NB4 (cell line): Measurements from ENCODE around the gene PPAT.

ENCODE experiments used
- POLR2A ChIP-seq: IDR thresholded peaks from 2 replicates; pipeline ENCODE4 v1.6.1; 2011; ENCODE audit warnings: mild to moderate bottlenecking; ENCODE audit not compliant: insufficient read length; ENCODE audit errors: extremely low read depth
- TF ChIP-seq, protein P1 (sequence below): IDR thresholded peaks from one replicate; pipeline ENCODE4 v1.5.1; 2012; ENCODE audit warnings: low read depth, low read length

- no peak for TF ChIP-seq POLR2A
- TF ChIP-seq, protein P1, sequence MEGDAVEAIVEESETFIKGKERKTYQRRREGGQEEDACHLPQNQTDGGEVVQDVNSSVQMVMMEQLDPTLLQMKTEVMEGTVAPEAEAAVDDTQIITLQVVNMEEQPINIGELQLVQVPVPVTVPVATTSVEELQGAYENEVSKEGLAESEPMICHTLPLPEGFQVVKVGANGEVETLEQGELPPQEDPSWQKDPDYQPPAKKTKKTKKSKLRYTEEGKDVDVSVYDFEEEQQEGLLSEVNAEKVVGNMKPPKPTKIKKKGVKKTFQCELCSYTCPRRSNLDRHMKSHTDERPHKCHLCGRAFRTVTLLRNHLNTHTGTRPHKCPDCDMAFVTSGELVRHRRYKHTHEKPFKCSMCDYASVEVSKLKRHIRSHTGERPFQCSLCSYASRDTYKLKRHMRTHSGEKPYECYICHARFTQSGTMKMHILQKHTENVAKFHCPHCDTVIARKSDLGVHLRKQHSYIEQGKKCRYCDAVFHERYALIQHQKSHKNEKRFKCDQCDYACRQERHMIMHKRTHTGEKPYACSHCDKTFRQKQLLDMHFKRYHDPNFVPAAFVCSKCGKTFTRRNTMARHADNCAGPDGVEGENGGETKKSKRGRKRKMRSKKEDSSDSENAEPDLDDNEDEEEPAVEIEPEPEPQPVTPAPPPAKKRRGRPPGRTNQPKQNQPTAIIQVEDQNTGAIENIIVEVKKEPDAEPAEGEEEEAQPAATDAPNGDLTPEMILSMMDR, result no peak
Measured at GRCh38 chr4:56391270-56391669, 44.1 kb downstream of the PPAT start.
